WTC11 (cell line): ENCODE data around the gene SERPING1. TPM values are rescaled to one million over a fixed set of nuclear protein-coding genes. Genes with fewer than 3 reads are reported as not detected.

Experiments
- ATAC-seq: fragments of 200-7000 bp; cut with Tn5 transposase; 2 replicates; pipeline ENCODE4 v1.10.0; 2021; ENCODE audit warnings: mild to moderate bottlenecking, moderate library complexity
- CTCF ChIA-PET: fragments of 300-600 bp; sonication (Branson Sonifier 250); formaldehyde crosslinking; loops from one replicate; lab custom pipeline; 2021; ENCODE audit warnings: antibody characterized with exemption; lab: Charles Lee
- POLR2A ChIA-PET: fragments of 350-600 bp; sonication (Branson Sonifier 250); formaldehyde crosslinking; loops from one replicate; lab custom pipeline; 2021; ENCODE audit warnings: antibody characterized with exemption; lab: Charles Lee
- DNase-seq: peaks from one replicate; pipeline ENCODE4 v3.0.0; 2021; ENCODE audit warnings: low spot score
- H3K27ac Mint-ChIP-seq: 2 replicates; pipeline ENCODE4 v1.8.0; 2021; ENCODE audit warnings: mixed read lengths
- H3K27me3 Mint-ChIP-seq: 2 replicates; pipeline ENCODE4 v1.8.0; 2021; ENCODE audit warnings: low read depth, mild to moderate bottlenecking, moderate library complexity, mixed read lengths
- H3K36me3 Mint-ChIP-seq: 2 replicates; pipeline ENCODE4 v1.8.0; 2021; ENCODE audit warnings: mixed read lengths
- H3K4me1 Mint-ChIP-seq: 2 replicates; pipeline ENCODE4 v1.8.0; 2022; ENCODE audit warnings: mixed read lengths
- H3K4me3 Mint-ChIP-seq: 2 replicates; pipeline ENCODE4 v1.8.0; 2021; ENCODE audit warnings: mild to moderate bottlenecking, moderate library complexity, mixed read lengths
- H3K9me3 Mint-ChIP-seq: 2 replicates; pipeline ENCODE4 v1.8.0; 2021; ENCODE audit warnings: mixed read lengths
- ETV6 ChIP-seq: sonication (generic); formaldehyde crosslinking; IDR thresholded peaks from 2 replicates; pipeline ENCODE4 v1.8.1; 2022; ENCODE audit warnings: mild to moderate bottlenecking, missing genetic modification reagents
- HMGA2 ChIP-seq: fragments of 250-450 bp; sonication (Bioruptor Pico); IDR thresholded peaks from 2 replicates; pipeline ENCODE4 v1.4.0; 2021; ENCODE audit warnings: mild to moderate bottlenecking, moderate library complexity
- SMAD4 ChIP-seq: sonication (generic); formaldehyde crosslinking; IDR thresholded peaks from 2 replicates; pipeline ENCODE4 v1.8.0; 2022; ENCODE audit warnings: mild to moderate bottlenecking, missing genetic modification reagents
- SP1 ChIP-seq: sonication (generic); formaldehyde crosslinking; conservative IDR thresholded peaks from 2 replicates; pipeline ENCODE4 v1.8.1; 2022; ENCODE audit warnings: missing genetic modification reagents
- TEAD1 ChIP-seq: sonication (generic); formaldehyde crosslinking; IDR thresholded peaks from 2 replicates; pipeline ENCODE4 v1.8.0; 2022; ENCODE audit warnings: mild to moderate bottlenecking, missing genetic modification reagents
- ZNF121 ChIP-seq: sonication (generic); formaldehyde crosslinking; IDR thresholded peaks from 2 replicates; pipeline ENCODE4 v1.8.0; 2023; ENCODE audit warnings: missing genetic modification reagents
- ZNF317 ChIP-seq: sonication (generic); formaldehyde crosslinking; IDR thresholded peaks from 2 replicates; pipeline ENCODE4 v1.8.1; 2023; ENCODE audit warnings: low read depth, mild to moderate bottlenecking, moderate library complexity, missing genetic modification reagents, borderline replicate concordance
- total RNA-seq: library from RNA; stranded (reverse); gene quantifications from 3 replicates; pipeline ENCODE4 v1.2.3, GENCODE V29; 2021
- TF ChIP-seq, protein P1 (sequence below): fragments of 250-450 bp; sonication (Bioruptor Pico); IDR thresholded peaks from 2 replicates; pipeline ENCODE4 v1.9.0; 2021; ENCODE audit warnings: mild to moderate bottlenecking, borderline replicate concordance
- TF ChIP-seq, protein P2 (sequence below): sonication (generic); formaldehyde crosslinking; IDR thresholded peaks from 2 replicates; pipeline ENCODE4 v1.8.0; 2022; ENCODE audit warnings: missing genetic modification reagents
- TF ChIP-seq, protein P3 (sequence below): sonication (generic); formaldehyde crosslinking; IDR thresholded peaks from 2 replicates; pipeline ENCODE4 v1.8.0; 2023; ENCODE audit warnings: mild to moderate bottlenecking, missing genetic modification reagents
- TF ChIP-seq, protein P4 (sequence below): sonication (generic); formaldehyde crosslinking; IDR thresholded peaks from 2 replicates; pipeline ENCODE4 v1.8.0; 2022; ENCODE audit warnings: mild to moderate bottlenecking, missing genetic modification reagents
- TF ChIP-seq, protein P5 (sequence below): sonication (generic); formaldehyde crosslinking; IDR thresholded peaks from 2 replicates; pipeline ENCODE4 v1.8.1; 2022; ENCODE audit warnings: low read depth, missing genetic modification reagents, borderline replicate concordance

Gene SERPING1
- total RNA-seq, 1 experiment from 2014 or later, result 49.1 TPM

DNA sequence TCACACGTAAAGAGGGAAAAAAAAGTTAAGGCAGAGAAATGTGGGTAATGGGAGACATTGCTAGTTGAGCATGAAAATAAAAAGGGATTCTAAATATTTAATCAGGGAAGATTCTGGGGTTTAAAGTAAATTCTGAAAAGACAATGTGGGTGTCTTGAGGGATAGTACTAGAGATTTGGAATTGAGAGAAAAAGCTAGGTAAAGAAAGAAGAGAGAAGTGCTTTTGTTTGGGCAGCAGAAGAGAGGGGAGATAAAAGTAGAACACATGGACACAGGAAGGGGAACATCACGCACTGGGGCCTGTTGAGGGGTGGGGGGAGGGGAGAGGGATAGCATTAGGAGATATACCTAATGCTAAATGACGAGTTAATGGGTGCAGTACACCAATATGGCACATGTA lies 55.7 kb downstream of the SERPING1 start (continued):
- TF ChIP-seq, protein P1, sequence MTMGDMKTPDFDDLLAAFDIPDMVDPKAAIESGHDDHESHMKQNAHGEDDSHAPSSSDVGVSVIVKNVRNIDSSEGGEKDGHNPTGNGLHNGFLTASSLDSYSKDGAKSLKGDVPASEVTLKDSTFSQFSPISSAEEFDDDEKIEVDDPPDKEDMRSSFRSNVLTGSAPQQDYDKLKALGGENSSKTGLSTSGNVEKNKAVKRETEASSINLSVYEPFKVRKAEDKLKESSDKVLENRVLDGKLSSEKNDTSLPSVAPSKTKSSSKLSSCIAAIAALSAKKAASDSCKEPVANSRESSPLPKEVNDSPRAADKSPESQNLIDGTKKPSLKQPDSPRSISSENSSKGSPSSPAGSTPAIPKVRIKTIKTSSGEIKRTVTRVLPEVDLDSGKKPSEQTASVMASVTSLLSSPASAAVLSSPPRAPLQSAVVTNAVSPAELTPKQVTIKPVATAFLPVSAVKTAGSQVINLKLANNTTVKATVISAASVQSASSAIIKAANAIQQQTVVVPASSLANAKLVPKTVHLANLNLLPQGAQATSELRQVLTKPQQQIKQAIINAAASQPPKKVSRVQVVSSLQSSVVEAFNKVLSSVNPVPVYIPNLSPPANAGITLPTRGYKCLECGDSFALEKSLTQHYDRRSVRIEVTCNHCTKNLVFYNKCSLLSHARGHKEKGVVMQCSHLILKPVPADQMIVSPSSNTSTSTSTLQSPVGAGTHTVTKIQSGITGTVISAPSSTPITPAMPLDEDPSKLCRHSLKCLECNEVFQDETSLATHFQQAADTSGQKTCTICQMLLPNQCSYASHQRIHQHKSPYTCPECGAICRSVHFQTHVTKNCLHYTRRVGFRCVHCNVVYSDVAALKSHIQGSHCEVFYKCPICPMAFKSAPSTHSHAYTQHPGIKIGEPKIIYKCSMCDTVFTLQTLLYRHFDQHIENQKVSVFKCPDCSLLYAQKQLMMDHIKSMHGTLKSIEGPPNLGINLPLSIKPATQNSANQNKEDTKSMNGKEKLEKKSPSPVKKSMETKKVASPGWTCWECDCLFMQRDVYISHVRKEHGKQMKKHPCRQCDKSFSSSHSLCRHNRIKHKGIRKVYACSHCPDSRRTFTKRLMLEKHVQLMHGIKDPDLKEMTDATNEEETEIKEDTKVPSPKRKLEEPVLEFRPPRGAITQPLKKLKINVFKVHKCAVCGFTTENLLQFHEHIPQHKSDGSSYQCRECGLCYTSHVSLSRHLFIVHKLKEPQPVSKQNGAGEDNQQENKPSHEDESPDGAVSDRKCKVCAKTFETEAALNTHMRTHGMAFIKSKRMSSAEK (CRISPR knock-in tag), result no peak
- TF ChIP-seq, all 79 proteins: peak for 0

DNA sequence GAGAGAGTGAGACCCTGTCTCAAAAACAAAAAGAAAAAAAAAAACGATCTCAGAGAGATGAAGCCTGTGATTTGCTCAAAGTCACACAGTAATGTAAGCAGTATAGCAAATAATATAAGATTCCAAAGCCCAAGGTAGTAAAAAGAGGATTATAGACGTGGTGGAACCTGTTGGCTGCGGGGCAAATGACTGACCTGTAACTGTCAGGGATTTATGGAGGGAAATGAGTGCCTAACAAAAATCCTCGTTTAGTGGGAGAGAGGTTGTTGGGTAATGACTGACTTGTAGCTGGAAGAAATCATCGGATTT lies 59.4 kb downstream of the SERPING1 start:
- DNase-seq (no peak), ATAC-seq (no peak)
- Mint-ChIP-seq H3K36me3 (peaks cover 22% of the 10 kb centered on the region), H3K4me1 (peaks cover 22% of the 10 kb centered on the region), H3K27me3 (peaks cover 47% of the 10 kb centered on the region), H3K4me3 (peak overlapping the region; percentile 99), H3K9me3 (no peaks in the 10 kb centered on the region), H3K27ac (peak overlapping the region; percentile 55)
- ChIA-PET POLR2A (no interaction called here), CTCF (interaction anchor here (1.9 to 3.5 kb wide), 2 partner anchors 12 to 164 kb away, joined by 5 to 13 read pairs; no protein-coding TSS in a partner anchor)
- TF ChIP-seq, protein P2, sequence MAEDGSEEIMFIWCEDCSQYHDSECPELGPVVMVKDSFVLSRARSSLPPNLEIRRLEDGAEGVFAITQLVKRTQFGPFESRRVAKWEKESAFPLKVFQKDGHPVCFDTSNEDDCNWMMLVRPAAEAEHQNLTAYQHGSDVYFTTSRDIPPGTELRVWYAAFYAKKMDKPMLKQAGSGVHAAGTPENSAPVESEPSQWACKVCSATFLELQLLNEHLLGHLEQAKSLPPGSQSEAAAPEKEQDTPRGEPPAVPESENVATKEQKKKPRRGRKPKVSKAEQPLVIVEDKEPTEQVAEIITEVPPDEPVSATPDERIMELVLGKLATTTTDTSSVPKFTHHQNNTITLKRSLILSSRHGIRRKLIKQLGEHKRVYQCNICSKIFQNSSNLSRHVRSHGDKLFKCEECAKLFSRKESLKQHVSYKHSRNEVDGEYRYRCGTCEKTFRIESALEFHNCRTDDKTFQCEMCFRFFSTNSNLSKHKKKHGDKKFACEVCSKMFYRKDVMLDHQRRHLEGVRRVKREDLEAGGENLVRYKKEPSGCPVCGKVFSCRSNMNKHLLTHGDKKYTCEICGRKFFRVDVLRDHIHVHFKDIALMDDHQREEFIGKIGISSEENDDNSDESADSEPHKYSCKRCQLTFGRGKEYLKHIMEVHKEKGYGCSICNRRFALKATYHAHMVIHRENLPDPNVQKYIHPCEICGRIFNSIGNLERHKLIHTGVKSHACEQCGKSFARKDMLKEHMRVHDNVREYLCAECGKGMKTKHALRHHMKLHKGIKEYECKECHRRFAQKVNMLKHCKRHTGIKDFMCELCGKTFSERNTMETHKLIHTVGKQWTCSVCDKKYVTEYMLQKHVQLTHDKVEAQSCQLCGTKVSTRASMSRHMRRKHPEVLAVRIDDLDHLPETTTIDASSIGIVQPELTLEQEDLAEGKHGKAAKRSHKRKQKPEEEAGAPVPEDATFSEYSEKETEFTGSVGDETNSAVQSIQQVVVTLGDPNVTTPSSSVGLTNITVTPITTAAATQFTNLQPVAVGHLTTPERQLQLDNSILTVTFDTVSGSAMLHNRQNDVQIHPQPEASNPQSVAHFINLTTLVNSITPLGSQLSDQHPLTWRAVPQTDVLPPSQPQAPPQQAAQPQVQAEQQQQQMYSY (CRISPR knock-in tag), result no peak

DNA sequence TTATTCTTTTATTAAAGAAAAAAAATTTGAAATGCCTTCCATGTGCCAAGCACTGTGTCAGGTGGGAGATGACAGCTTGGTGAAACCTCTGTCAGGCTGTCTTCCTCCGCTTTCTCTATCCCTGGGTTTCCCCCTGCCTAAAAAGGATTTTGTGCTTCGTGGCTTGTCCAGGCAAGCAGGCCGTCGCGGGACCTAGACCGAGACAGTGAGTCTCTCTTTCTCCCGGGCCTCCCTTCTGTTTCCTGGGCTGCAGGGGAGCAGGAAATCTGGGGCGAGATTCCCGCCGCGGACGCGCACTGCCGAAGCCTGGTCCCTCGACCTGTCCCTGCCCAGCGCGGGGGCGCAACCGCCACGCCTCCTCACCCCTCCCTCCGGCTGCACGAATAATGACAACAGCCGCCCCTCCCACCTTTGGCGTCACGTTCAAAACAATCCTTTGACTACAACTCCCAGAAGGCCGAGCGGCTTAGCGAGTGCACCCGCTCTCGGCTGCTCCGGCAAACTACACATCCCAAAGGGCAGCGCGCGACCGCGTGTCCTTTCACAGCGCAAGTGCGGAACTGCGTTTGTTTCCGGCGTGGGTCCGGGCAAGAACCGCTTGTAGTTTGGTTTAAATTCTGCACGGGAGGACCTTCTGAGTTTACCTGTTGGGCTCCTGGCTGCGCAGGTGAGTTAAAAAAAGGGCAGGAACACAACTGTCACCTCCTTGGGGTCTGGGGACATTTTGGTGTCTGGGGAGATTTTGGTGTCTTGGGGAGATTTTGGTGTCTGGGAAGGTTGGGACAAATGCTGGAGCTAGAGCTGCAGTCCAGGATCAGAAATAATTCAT lies 59.9 kb downstream of the SERPING1 start, which contains the start of gene CLP1:
TSS of gene CLP1 (plus strand) at position 569 of the 829 bp plus-strand sequence. CDS start 1,715 bp downstream, outside the sequence.
- ATAC-seq (peak; percentile 96), DNase-seq (peak; percentile 100)
- Mint-ChIP-seq H3K36me3 (peaks cover 26% of the 10 kb centered on the region), H3K27ac (peak within 1 kb of the TSS; percentile 95), H3K4me1 (peaks cover 22% of the 10 kb centered on the region), H3K27me3 (peaks cover 41% of the 10 kb centered on the region), H3K4me3 (peak within 1 kb of the TSS; percentile 99), H3K9me3 (no peaks in the 10 kb centered on the region)
- ChIA-PET CTCF (interaction anchor here (0.8 to 3.5 kb wide), 3 partner anchors 13 to 164 kb away, joined by 3 to 13 read pairs (median 5); partner anchors contain the start of gene UBE2L6), POLR2A (no interaction called here)
- TF ChIP-seq, protein P3, sequence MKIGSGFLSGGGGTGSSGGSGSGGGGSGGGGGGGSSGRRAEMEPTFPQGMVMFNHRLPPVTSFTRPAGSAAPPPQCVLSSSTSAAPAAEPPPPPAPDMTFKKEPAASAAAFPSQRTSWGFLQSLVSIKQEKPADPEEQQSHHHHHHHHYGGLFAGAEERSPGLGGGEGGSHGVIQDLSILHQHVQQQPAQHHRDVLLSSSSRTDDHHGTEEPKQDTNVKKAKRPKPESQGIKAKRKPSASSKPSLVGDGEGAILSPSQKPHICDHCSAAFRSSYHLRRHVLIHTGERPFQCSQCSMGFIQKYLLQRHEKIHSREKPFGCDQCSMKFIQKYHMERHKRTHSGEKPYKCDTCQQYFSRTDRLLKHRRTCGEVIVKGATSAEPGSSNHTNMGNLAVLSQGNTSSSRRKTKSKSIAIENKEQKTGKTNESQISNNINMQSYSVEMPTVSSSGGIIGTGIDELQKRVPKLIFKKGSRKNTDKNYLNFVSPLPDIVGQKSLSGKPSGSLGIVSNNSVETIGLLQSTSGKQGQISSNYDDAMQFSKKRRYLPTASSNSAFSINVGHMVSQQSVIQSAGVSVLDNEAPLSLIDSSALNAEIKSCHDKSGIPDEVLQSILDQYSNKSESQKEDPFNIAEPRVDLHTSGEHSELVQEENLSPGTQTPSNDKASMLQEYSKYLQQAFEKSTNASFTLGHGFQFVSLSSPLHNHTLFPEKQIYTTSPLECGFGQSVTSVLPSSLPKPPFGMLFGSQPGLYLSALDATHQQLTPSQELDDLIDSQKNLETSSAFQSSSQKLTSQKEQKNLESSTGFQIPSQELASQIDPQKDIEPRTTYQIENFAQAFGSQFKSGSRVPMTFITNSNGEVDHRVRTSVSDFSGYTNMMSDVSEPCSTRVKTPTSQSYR, result no peak
- TF ChIP-seq SMAD4 (CRISPR knock-in tag) (no peak), HMGA2 (CRISPR knock-in tag) (no peak), SP1 (CRISPR knock-in tag) (peak; percentile 92), TEAD1 (CRISPR knock-in tag) (no peak), ETV6 (CRISPR knock-in tag) (peak; percentile 65; the same call in 1 of the 2 replicates), ZNF121 (CRISPR knock-in tag) (0 out of 2 replicates have a peak, but pooled peaks have one; percentile 17), ZNF317 (CRISPR knock-in tag) (no peak)
- TF ChIP-seq, protein P2 (CRISPR knock-in tag), result no peak
- TF ChIP-seq, protein P4, sequence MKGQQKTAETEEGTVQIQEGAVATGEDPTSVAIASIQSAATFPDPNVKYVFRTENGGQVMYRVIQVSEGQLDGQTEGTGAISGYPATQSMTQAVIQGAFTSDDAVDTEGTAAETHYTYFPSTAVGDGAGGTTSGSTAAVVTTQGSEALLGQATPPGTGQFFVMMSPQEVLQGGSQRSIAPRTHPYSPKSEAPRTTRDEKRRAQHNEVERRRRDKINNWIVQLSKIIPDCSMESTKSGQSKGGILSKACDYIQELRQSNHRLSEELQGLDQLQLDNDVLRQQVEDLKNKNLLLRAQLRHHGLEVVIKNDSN (CRISPR knock-in tag), result peak; percentile 86; the same call in 1 of the 2 replicates
- TF ChIP-seq, protein P5, sequence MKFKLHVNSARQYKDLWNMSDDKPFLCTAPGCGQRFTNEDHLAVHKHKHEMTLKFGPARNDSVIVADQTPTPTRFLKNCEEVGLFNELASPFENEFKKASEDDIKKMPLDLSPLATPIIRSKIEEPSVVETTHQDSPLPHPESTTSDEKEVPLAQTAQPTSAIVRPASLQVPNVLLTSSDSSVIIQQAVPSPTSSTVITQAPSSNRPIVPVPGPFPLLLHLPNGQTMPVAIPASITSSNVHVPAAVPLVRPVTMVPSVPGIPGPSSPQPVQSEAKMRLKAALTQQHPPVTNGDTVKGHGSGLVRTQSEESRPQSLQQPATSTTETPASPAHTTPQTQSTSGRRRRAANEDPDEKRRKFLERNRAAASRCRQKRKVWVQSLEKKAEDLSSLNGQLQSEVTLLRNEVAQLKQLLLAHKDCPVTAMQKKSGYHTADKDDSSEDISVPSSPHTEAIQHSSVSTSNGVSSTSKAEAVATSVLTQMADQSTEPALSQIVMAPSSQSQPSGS, result no peak
